Vagina (tissue), 2 donors: ENCODE data around the gene CAV2. TPM values are rescaled to one million over a fixed set of nuclear protein-coding genes. Genes with fewer than 3 reads are reported as not detected.

ENCODE experiments used
- DNase-seq, 2 donors: peaks; one replicate each; pipeline ENCODE4 v3.0.0-alpha.2; 2017; ENCODE audit errors: extremely low spot score in 2 of 2
- H3K27ac ChIP-seq: fragments of 200-600 bp; sonication (generic); one replicate; pipeline ENCODE4 v1.5.1; 2019
- H3K27me3 ChIP-seq: fragments of 200-600 bp; sonication (generic); one replicate; pipeline ENCODE4 v1.5.1; 2019
- H3K36me3 ChIP-seq, 2 donors: fragments of 200-600 bp; sonication (generic); one replicate each; pipeline ENCODE4 v1.5.1; 2017 to 2019
- H3K4me1 ChIP-seq: fragments of 200-600 bp; sonication (generic); one replicate; pipeline ENCODE4 v1.5.1; 2019
- H3K4me3 ChIP-seq, 2 donors: fragments of 200-600 bp; sonication (generic); 1 replicate in 1 of 2; 2 replicates in 1 of 2; pipeline ENCODE4 v1.5.1; 2016 to 2019
- H3K9me3 ChIP-seq: fragments of 200-600 bp; sonication (generic); one replicate; pipeline ENCODE4 v1.5.1; 2019
- POLR2A ChIP-seq, 2 donors: fragments of 450-650 bp; IDR thresholded peaks; one replicate each; pipeline ENCODE4 v1.6.1; 2017; ENCODE audit warnings: antibody characterized with exemption in 2 of 2, mild to moderate bottlenecking in 2 of 2, moderate library complexity in 2 of 2
- POLR2AphosphoS5 ChIP-seq, 2 donors: sonication (generic); formaldehyde crosslinking; IDR thresholded peaks; one replicate each; pipeline ENCODE4 v1.9.0; 2017; ENCODE audit warnings: antibody characterized with exemption in 2 of 2, mild to moderate bottlenecking in 2 of 2, low read depth in 1 of 2; ENCODE audit not compliant: insufficient read depth in 1 of 2
- intact Hi-C: fragments of 100-400 bp; cut with DNase I; formaldehyde crosslinking; loops from one replicate; pipeline ENCODE4 v1.15.1; 2023
- total RNA-seq: library from RNA; depleted of rRNA; stranded (reverse); fragments of >200 nt; gene quantifications from one replicate; pipeline ENCODE4 v1.2.3, GENCODE V29; 2016
- TF ChIP-seq, protein P1 (sequence below), 3 experiments: fragments of 450-650 bp in 2 of 3; fragments of 200-600 bp in 1 of 3; sonication (generic) in 1 of 3; IDR thresholded peaks; one replicate each; pipeline ENCODE4 v1.5.1; 2017 to 2019; ENCODE audit warnings: antibody characterized with exemption in 3 of 3, mild to moderate bottlenecking in 2 of 3, moderate library complexity in 2 of 3

CAV2 gene
- total RNA-seq, 1 donor from 2014 or later: 42.5 TPM

DNA sequence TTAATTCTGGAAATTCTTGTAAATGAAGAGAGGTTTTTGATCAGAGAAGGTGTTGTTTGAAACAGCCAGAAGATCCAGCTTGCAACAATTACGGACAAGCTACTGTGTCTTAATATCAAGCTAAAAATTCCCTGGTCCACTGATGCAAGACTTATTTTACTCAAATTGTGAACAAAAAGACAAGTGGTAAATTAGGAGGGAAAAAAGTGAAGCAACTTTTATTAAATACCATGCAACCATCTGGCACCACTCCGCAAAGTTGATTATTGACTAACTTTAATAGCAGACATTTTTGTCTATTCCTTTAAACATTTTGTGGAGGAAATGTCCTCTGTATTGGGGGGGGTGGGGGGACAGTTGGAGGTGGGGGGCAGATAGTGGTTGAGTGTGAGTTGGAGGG is 5.1 kb upstream of the CAV2 start:
- intact Hi-C loops: no loop called here
- Histone ChIP-seq H3K36me3 (no peaks in the 10 kb centered on the region), H3K9me3 (no peaks in the 10 kb centered on the region), H3K4me3 (no peak overlapping the region), H3K4me1 (peaks cover 4% of the 10 kb centered on the region), H3K27ac (no peak overlapping the region), H3K27me3 (no peaks in the 10 kb centered on the region)
- TF ChIP-seq POLR2A (IDR thresholded peaks at IDR 0.05): no peak
- TF ChIP-seq, protein P1, sequence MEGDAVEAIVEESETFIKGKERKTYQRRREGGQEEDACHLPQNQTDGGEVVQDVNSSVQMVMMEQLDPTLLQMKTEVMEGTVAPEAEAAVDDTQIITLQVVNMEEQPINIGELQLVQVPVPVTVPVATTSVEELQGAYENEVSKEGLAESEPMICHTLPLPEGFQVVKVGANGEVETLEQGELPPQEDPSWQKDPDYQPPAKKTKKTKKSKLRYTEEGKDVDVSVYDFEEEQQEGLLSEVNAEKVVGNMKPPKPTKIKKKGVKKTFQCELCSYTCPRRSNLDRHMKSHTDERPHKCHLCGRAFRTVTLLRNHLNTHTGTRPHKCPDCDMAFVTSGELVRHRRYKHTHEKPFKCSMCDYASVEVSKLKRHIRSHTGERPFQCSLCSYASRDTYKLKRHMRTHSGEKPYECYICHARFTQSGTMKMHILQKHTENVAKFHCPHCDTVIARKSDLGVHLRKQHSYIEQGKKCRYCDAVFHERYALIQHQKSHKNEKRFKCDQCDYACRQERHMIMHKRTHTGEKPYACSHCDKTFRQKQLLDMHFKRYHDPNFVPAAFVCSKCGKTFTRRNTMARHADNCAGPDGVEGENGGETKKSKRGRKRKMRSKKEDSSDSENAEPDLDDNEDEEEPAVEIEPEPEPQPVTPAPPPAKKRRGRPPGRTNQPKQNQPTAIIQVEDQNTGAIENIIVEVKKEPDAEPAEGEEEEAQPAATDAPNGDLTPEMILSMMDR (IDR thresholded peaks at IDR 0.05): no peak
- no peak for TF ChIP-seq POLR2AphosphoS5 (IDR thresholded peaks at IDR 0.05; ENCODE audit: insufficient read depth in 1 of 2, low read depth in 1 of 2)
- DNase-seq: no peak

DNA sequence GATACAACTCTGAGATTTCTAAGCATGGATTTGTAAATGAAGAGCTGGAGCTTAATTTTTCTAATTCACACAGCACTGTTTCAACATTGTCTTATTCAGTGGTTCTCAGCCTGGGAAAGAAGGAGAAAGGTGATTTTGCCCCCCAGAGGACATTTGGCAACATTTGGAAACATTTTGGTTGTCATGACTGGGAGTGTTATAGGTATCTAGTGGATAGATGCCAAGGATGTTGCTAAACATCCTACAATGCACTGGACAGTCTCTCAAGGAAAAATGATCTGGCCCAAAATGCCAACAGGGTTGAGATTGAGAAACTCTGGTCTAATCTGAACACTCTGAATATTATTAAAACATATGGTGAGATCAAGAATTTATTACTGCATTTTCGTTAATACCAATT is 3.8 kb upstream of the CAV2 start:
- Histone ChIP-seq H3K4me3 (no peak overlapping the region), H3K4me1 (peaks cover 13% of the 10 kb centered on the region), H3K27me3 (no peaks in the 10 kb centered on the region), H3K36me3 (no peaks in the 10 kb centered on the region), H3K9me3 (no peaks in the 10 kb centered on the region), H3K27ac (no peak overlapping the region)
- DNase-seq: no peak
- TF ChIP-seq, protein P1 (IDR thresholded peaks at IDR 0.05): no peak
- TF ChIP-seq POLR2AphosphoS5 (IDR thresholded peaks at IDR 0.05; ENCODE audit: insufficient read depth in 1 of 2, low read depth in 1 of 2) (no peak), POLR2A (IDR thresholded peaks at IDR 0.05) (no peak)
- intact Hi-C loops: no loop called here

DNA sequence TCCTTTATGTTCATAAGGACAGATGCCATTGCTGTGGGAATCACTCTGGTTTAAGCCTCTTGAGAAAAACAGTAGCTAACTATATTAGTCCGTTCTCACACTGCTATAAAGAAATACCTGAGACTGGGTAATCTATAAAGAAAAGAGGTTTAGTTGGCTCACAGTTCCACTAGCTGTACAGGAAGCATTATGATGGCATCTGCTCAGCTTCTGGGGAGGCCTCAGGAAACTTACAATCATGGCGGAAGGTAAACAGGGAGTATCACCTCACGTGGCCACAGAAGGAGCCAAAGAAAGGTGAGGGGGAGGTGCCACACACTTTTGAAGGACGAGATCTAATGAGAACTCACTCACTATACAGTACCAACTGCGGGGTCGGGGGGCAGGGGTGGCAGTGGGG is 2.9 kb upstream of the CAV2 start:
- H3K36me3 ChIP-seq: no peaks in the 10 kb centered on the region
- intact Hi-C loops: no loop called here
- no peak overlapping the region for H3K4me3 ChIP-seq
- H3K4me1 ChIP-seq: peaks cover 22% of the 10 kb centered on the region
- H3K27ac ChIP-seq: no peak overlapping the region
- TF ChIP-seq POLR2A (IDR thresholded peaks at IDR 0.05): no peak
- TF ChIP-seq, protein P1 (IDR thresholded peaks at IDR 0.05): no peak
- TF ChIP-seq POLR2AphosphoS5 (IDR thresholded peaks at IDR 0.05; ENCODE audit: insufficient read depth in 1 of 2, low read depth in 1 of 2): no peak
- no peaks in the 10 kb centered on the region for H3K27me3 ChIP-seq
- H3K9me3 ChIP-seq: no peaks in the 10 kb centered on the region
- DNase-seq: no peak

DNA sequence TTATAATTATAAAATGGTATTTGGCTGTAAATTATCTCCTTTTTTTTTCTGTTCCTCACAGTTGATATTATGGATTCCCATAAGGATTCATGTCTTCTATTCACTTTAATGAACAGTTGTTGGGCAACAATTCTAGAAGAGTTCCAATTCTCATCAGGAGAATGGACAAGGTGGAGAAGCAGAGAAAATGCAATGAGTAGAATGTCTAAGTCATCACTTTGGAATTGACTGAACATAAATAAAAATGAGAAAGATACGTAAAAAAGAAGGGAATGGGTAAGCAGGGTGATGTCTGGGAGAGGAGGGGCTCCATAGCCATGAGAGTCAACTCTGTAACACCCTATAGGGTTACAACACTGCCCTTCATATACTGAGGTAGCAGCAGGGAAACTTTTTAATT is 1.8 kb upstream of the CAV2 start:
- Histone ChIP-seq H3K4me3 (no peak overlapping the region), H3K4me1 (peaks cover 32% of the 10 kb centered on the region), H3K27me3 (no peaks in the 10 kb centered on the region), H3K9me3 (no peaks in the 10 kb centered on the region), H3K36me3 (no peaks in the 10 kb centered on the region), H3K27ac (no peak overlapping the region)
- no peak for DNase-seq
- intact Hi-C loops: no loop called here
- TF ChIP-seq POLR2A (IDR thresholded peaks at IDR 0.05): no peak
- TF ChIP-seq, protein P1 (IDR thresholded peaks at IDR 0.05): no peak
- TF ChIP-seq POLR2AphosphoS5 (IDR thresholded peaks at IDR 0.05; ENCODE audit: insufficient read depth in 1 of 2, low read depth in 1 of 2): no peak

DNA sequence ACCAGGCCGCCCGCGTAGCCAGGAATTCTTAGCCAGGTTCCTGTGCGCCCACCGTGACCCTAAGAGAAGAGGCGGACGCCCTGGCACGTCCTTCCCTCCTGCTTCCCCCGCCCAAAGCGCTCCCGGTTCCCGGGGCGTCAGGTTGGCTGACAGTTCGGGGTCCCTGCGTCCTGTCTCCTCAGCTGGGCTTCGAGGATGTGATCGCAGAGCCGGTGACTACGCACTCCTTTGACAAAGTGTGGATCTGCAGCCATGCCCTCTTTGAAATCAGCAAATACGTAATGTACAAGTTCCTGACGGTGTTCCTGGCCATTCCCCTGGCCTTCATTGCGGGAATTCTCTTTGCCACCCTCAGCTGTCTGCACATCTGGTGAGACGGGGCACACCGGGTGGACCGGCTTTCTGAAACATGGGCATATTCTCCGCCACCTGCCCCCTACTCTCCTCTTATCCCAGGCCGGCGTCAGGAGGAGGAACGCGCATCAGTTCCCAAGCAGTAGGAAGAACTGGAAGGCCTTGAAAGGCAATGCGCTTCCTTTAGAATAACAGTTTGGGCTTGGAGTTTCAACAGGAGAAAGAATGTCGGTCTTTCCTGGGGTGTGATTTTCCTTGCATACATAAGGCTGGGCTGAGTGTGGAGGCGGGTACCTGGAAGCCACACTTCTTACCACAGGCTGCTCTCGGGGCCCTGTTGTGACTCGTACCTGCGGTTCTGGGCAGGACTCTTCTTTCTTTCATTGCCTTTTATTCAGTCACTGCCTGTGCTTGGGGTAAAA is 728 bp downstream of the CAV2 start:
- intact Hi-C loops: no loop called here
- H3K4me1 ChIP-seq: peaks cover 49% of the 10 kb centered on the region

More for the DNA sequence above, 728 bp downstream of the CAV2 start:
- Histone ChIP-seq H3K27me3 (no peaks in the 10 kb centered on the region), H3K27ac (peak overlapping the region; percentile 94), H3K9me3 (no peaks in the 10 kb centered on the region), H3K4me3 (peak overlapping the region; percentile 73 to 82), H3K36me3 (no peaks in the 10 kb centered on the region)
- TF ChIP-seq POLR2A (IDR thresholded peaks at IDR 0.05) (no peak), POLR2AphosphoS5 (IDR thresholded peaks at IDR 0.05; ENCODE audit: insufficient read depth in 1 of 2, low read depth in 1 of 2) (peak; percentile 61 to 63)
- TF ChIP-seq, protein P1 (IDR thresholded peaks at IDR 0.05): no peak
- DNase-seq: peak in 1 of 2 donors; percentile 87
